GM10266 (cell line): ENCODE results near the gene TEF.
"Not testable (repeated sequence)": the region's sequence is repeated elsewhere in the genome, so short reads cannot be mapped to it uniquely, and the experiment has no call there.

Experiments used
- DNase-seq: peaks from one replicate; pipeline ENCODE4 v3.0.0; 2012; ENCODE audit errors: extremely low spot score
- TF ChIP-seq, protein P1 (sequence below): IDR thresholded peaks from 2 replicates; pipeline ENCODE4 v1.5.1; 2012; ENCODE audit warnings: mild to moderate bottlenecking, low read depth; ENCODE audit not compliant: control insufficient read depth, insufficient read depth; ENCODE audit errors: missing control alignments

Gene TEF

GRCh38 chr22:41436322-41437113 is 54.8 kb downstream of the TEF start:
- DNase-seq: no peak
- TF ChIP-seq, protein P1, sequence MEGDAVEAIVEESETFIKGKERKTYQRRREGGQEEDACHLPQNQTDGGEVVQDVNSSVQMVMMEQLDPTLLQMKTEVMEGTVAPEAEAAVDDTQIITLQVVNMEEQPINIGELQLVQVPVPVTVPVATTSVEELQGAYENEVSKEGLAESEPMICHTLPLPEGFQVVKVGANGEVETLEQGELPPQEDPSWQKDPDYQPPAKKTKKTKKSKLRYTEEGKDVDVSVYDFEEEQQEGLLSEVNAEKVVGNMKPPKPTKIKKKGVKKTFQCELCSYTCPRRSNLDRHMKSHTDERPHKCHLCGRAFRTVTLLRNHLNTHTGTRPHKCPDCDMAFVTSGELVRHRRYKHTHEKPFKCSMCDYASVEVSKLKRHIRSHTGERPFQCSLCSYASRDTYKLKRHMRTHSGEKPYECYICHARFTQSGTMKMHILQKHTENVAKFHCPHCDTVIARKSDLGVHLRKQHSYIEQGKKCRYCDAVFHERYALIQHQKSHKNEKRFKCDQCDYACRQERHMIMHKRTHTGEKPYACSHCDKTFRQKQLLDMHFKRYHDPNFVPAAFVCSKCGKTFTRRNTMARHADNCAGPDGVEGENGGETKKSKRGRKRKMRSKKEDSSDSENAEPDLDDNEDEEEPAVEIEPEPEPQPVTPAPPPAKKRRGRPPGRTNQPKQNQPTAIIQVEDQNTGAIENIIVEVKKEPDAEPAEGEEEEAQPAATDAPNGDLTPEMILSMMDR: no peak

DNA sequence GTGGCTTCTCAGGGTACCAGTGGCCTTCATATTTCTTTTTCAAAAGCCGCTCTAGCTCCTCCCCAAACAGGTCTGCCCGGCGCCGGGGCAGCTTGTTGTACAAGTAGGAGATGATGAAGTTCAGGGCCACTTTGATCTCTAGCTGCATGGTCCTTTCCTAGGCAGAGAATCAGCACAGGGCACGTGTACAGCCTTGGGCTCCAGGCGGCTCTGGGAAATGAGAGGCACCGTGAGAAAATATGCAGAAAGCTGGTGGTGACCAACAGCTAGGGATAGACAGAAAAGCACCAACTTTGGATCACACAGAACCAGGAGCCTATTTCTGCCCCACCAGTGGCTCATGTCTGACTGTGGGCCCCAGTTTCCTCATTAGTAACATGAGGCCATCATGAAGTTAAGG is 55.5 kb downstream of the TEF start:
- TF ChIP-seq, protein P1: no peak
- no peak for DNase-seq

DNA sequence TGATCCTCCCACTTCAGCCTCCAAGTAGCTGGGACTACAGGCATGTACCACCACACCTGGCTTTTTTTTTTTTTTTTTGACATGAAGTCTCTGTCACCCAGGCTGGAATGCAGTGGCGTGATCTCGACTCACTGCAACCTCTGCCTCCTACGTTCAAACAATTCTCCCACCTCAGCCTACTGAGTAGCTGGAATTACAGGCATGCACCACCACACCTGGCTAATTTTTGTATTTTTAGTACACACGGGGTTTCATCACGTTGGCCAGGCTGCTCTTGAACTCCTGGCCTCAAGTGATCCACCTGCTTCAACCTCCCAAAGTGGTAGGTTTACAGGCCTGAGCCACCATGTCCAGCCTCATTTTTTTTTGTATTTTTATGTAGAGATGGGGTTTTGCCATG is 58.8 kb downstream of the TEF start:
- not testable (repeated sequence) for DNase-seq

GRCh38 chr22:41442240-41442792 is 60.6 kb downstream of the TEF start:
- TF ChIP-seq, protein P1: no peak
- no peak for DNase-seq

GRCh38 chr22:41444360-41445128 is 62.8 kb downstream of the TEF start:
- peak; percentile 89 for DNase-seq

GRCh38 chr22:41445129-41446056 is 63.7 kb downstream of the TEF start:
- DNase-seq: no peak
- TF ChIP-seq, protein P1: no peak

More at GRCh38 chr22:41444360-41445128, 62.8 kb downstream of the TEF start:
- TF ChIP-seq, protein P1: no peak

- DNase-seq: no peak
- TF ChIP-seq, protein P1: no peak
Observed at GRCh38 chr22:41446057-41446501, 64.3 kb downstream of the TEF start.
